ENCODE results near the gene MYH9.

MYH9 gene

GRCh38 chr22:36373258-36373579, 14.5 kb downstream of the MYH9 start:
- peak overlapping the region; percentile 63 for H3K27ac ChIP-seq
- no peak for TF ChIP-seq CTCF (conservative IDR thresholded peaks at IDR 0.05)
- no peak for TF ChIP-seq ZFX (IDR thresholded peaks at IDR 0.05)

- TF ChIP-seq ZFX (IDR thresholded peaks at IDR 0.05) (no peak), CTCF (conservative IDR thresholded peaks at IDR 0.05) (no peak)
- H3K27ac ChIP-seq = peak overlapping the region; percentile 79
These were observed 15.8 kb downstream of the MYH9 start for GRCh38 chr22:36371920-36372319.

- peak overlapping the region; percentile 79 for H3K27ac ChIP-seq
- no peak for TF ChIP-seq ZFX (IDR thresholded peaks at IDR 0.05)
- no peak for TF ChIP-seq CTCF (conservative IDR thresholded peaks at IDR 0.05)
These were observed 17.6 kb downstream of the MYH9 start for GRCh38 chr22:36369922-36370791.

- peak overlapping the region; percentile 79 for H3K27ac ChIP-seq
- TF ChIP-seq ZFX (IDR thresholded peaks at IDR 0.05) (no peak), CTCF (conservative IDR thresholded peaks at IDR 0.05) (no peak)
These were observed 18.5 kb downstream of the MYH9 start for GRCh38 chr22:36369004-36369921.

- TF ChIP-seq CTCF (conservative IDR thresholded peaks at IDR 0.05) = no peak
- no peak for TF ChIP-seq ZFX (IDR thresholded peaks at IDR 0.05)
- peak overlapping the region; percentile 79 for H3K27ac ChIP-seq
These were observed 19.3 kb downstream of the MYH9 start for GRCh38 chr22:36368359-36368983.

- TF ChIP-seq CTCF (conservative IDR thresholded peaks at IDR 0.05) = no peak
- H3K27ac ChIP-seq = peak overlapping the region; percentile 79
These were observed 20.3 kb downstream of the MYH9 start for GRCh38 chr22:36367479-36367878.
